ENCODE measurements around the gene RBM45.

The RBM45 gene

GRCh38 chr2:178160601-178161000, 48.4 kb downstream of the RBM45 start:
- no peak for DNase-seq (ENCODE audit: low read depth)

GRCh38 chr2:178163395-178163794, 51.2 kb downstream of the RBM45 start:
- no peak for DNase-seq (ENCODE audit: low read depth)

GRCh38 chr2:178163911-178164310, 51.7 kb downstream of the RBM45 start:
- no peak for DNase-seq (ENCODE audit: low read depth)

- no peak for DNase-seq (ENCODE audit: low read depth)
These were observed 61.4 kb downstream of the RBM45 start for GRCh38 chr2:178173657-178174056.

GRCh38 chr2:178177066-178177679, 64.9 kb downstream of the RBM45 start:
- DNase-seq (ENCODE audit: low read depth): no peak

Measured in activated T-helper 9 cell treated with anti-CD3 and anti-CD28 coated beads, Interleukin-2, amount 50 U/mL, for 16 hours (primary cell).